HG03565 (cell line): ENCODE measurements around the gene RDH12.

Source experiments
- ATAC-seq: cut with Tn5 transposase; IDR thresholded peaks from one replicate; pipeline ENCODE4 v1.9.1; 2021; ENCODE audit warnings: mild to moderate bottlenecking, moderate library complexity; ENCODE audit not compliant: unreplicated experiment

RDH12 gene

DNA sequence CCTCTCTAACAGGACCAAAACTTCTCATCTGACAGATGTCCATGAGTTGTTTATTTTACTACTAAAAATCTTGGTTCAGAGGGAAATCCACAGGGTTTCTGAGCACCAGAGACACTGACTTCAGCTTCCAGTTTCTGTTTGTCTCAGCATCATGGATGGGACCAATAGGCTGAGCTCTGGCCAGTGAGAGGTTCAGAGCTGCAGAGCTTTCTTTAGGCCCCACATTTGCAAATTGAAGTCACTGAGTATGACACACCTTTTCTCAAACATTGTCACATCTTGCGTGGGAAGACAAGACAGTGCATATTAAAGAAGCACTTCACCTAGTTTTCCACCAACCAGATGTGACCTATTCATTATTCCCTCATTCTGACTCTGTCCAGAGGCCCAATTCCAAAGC, 45.2 kb downstream of the RDH12 start:
- no peak for ATAC-seq

DNA sequence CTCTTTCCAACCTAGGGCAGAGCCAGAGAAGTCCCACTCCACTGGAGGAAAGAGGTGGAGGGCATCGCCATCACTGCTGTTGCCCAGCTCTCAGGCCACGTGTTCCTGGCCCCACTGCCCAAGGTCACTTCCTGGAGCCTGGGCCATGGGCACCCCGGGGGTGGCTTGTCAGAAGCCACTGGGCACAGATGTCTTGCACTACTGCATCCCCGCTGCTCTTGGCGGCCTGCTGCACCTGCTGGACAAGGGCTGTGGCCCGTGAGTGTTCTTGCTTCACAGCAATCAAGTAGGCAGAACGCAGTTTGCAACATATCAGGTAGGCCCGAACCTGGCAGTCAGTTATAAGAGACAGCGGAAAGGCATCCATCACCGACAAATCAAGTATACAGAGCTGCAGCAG, 46.6 kb downstream of the RDH12 start:
- ATAC-seq = no peak

DNA sequence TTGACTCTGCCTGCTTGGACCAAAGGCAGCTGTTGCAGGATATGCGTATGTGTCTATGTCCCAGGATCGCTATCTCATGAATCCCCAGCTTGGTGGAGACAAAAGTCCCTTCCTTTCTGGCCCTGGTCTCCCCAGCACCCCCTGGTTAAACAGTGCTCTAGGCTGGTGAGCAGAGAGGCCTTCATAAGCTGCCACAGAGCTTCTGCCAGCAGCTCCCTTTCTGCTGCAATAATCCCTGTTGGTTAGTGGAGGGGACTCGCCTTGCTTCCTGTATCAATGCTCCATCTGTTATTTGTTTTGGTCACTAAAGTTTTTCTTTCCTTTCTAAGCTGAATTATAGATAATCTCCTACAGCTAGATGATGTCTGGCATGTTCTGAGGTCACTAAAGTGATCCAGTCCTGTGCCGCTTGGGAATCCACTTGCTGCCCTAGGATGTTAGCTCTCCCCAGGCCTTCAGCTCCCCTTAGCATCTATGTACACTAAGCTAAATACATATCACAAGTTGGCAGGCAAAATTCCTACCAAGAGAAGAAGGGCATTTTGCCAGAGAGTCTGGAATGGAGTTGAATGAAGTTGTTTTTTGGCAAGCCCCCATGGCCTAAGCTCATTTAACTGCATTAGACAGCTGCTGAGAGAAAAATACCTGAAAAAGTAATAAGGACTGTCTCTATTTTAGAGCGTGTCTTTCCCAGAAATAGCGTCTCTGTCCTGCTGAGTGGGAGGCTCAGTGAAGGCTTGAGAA, 47.8 kb downstream of the RDH12 start:
- no peak for ATAC-seq

DNA sequence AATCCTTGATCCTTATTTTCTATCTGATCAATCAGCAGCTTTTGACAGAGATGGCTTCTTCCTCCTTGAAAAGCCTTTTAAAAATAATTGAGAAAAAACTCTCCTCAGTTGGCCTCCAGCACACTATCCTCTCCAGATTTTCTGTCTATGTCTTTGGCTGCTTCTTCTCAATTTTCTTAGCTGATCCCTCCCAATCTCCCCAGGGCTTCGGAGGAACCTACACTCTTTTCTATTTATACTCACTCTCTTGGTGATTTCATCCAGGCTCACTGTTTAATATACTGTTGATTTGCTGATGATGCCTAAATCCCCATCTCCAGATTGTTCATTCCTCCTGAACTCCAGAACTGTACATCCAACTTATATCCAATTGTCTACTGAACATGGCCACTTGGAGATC, 54.8 kb downstream of the RDH12 start:
- no peak for ATAC-seq

DNA sequence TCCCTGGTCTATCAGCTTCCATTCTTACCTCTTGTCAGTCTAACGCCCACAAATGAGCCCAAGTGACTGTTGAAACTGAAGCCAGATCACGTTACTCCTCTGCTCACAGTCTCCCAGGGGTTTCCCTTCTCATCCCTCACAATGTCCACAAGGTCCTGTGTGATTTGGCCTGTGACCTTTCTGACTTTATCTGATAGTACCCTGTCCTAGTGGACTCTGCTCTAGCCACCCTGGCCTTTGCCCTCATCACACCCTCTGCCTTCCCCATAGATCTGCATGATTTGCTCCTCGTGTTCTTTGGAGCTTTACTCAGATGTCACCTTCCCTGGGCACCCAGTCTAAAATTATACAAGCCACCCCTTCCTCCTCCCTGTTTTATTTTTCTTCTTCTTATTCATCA, 55.5 kb downstream of the RDH12 start:
- ATAC-seq = no peak

DNA sequence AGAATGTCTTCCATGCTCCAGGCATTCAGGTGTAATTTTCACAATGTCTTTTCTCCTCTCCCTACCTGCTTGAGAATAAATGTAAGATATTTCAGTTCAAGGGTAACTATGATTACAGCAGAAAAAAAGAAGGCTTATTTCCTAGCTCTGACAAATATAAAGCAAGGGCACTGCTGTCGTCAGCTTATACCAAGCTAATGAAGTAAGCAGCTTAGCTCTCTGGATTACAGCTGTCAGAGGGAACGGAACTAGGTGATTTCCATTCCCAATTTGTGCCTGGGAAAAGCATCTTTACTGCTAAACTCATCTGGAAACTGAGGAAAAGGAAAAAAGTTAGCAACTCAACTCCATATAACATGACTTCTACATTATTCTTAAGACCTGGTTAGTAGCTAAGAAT, 58.2 kb downstream of the RDH12 start:
- ATAC-seq = no peak

DNA sequence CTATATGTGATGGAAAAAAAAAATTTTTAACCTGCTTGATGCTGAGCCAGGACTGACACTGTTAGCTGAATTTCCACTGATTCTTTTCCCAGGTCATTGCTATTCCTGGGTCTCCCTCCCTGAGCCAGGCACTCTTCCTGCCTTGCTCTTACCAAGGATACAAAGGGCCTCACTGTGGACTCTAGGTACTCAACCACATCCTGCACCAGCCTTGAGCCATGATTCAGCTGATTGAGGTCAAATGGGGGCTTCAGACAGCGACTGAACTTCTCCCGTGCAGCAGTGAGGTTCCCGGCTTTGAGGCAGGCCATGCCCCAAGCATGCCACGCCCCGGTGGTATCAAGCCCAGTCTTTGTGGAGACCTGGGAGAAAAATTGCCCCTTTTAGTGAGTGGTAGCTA, 60.4 kb downstream of the RDH12 start:
- ATAC-seq = no peak

DNA sequence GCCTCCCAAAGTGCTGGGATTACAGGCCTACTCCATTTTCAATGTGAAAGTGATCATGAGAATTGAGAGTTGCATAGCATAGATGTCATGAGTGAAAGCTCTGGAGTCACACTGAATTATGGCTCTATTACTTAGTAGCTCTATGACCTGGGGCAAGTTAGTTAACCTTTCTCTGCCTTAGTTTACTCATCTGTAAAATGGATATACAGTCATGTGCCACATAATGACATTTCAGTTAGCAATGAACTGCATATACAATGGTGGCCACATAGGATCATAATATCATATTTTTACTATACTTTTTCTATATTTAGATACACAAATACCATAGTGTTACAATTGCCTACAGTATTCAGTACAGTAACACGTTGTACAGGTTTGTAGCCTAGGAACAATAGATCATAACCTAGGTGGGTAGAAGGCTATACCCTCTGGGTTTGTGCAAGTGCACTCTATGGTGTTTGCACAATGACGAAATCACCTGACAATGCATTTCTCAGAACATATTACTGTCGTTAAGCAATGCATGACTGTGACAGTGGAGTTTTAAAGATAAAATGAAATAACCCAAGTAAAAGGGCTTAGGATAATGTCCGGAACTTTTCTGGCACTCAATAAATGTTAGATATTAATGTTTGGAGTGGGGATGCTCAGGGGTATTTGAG, 61.6 kb downstream of the RDH12 start:
- no peak for ATAC-seq

DNA sequence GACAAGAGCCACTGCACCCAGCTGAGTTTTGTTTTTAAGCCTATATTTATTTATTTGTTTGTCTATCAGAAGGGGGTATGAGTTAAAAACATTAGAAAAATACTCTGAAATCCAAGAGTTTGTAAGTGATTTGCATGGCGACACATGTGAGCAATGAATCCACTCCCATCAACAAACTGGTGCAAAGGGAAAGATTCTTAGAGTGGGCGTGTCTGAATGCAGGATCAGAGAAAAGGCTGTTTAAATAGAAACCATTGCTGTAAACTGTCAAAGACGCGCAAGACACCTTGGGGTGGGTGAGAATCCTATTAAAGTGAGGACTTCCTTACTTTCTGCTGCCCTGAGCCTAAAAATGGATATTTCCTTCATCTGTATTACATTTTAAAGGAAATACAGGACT, 62.8 kb downstream of the RDH12 start:
- ATAC-seq = no peak

DNA sequence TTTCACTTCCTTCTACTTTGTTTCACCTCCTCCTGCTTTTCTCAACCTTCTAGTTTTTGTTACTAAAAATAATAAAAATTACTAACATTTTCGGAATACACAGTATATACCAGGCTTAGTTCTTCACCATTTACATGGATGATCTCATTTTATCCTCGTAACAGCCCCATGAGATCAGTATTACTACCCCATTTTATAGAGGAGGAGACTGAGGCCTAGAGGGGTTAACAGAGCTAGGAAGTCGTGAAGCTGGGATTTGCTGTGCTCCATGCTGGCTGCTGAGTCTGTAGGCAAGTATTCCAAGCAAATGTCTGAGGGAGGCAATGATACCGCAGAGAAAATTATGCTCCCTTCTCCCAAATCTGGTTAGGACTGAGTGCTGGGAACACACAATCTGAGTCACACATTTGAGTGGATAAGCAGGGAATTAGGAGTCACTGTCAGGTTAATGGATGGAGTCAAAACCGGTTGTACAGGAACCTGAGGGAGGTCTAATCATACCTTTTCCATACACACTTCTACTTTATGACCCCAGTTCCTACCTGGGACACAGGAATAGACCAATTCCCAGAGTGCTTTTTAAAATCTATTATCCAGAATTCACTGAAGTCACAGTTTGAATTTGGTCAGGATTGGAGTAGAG, 63.6 kb downstream of the RDH12 start:
- ATAC-seq = no peak

DNA sequence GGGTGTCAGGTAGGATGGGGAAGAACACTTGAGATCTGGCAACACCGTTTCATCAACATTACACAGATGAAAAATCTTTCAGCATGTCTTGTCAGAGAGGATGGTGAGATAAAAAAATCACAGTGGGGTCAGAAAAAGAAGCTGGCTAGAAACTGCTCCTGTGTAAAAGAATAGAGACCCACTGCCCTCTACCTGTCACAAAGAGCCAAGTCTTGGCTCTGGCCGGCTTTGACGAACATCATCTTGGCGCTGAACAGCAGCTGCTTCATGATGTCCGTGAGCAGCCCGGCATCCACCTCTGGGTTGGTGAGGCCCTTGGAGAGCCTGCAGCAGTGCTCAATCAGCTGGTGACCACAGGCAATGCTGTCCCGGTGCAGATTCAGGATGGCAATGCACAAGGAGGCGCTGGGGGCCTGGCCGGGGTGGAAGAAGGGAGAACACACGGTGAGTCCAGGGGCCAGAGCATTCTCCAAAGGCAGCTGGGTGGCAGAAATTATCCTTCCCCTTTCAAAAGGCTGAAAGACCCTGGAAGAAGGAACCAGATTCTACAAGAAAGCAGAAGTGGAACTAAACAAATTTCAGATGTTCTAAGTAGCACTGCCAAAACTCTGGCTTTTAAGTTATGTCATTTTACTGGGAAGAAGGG, 64.5 kb downstream of the RDH12 start:
- no peak for ATAC-seq

DNA sequence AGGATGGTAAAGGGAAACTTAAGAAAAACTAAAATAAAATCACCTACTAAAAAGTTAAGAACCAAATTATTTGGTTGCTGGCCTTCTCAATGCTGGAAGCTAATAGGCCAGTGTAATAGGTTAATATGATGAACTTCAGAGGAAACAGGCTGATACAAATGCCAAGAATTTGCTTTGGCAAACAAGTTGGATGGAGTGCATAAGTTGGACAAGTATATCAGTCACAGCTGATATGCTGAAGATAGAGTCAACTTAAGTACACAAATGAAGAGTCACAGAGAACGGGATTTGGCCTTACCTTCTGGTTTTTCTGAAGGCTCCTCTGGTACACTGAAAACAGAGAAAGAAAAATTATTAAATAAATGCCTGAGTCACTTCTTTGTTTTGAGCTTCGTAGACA, 66.5 kb downstream of the RDH12 start:
- ATAC-seq = no peak

DNA sequence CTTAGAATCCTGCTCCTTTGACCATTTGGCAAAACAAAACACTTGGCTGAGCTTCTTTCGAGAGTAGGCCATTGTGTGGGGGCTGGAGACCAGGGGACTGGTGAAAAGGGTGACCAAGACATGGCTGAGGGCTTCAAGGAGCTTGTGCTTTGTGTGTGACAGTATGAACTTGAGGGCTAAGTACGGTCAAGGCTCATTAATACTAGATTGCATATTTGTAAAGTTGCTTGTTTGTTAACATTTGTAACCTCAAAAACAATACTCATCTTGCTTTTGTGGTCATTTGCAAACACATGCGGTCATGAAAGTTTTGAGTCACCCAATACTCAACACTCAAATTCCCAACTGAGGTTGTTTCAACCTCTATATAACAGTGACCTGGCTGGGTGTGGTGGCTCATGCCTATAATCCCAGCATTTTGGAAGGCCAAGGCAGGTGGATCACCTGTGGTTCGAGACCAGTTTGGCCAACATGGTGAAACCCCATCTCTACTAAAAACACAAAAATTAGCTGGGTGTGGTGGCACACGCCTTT, 72.2 kb downstream of the RDH12 start:
- no peak for ATAC-seq

DNA sequence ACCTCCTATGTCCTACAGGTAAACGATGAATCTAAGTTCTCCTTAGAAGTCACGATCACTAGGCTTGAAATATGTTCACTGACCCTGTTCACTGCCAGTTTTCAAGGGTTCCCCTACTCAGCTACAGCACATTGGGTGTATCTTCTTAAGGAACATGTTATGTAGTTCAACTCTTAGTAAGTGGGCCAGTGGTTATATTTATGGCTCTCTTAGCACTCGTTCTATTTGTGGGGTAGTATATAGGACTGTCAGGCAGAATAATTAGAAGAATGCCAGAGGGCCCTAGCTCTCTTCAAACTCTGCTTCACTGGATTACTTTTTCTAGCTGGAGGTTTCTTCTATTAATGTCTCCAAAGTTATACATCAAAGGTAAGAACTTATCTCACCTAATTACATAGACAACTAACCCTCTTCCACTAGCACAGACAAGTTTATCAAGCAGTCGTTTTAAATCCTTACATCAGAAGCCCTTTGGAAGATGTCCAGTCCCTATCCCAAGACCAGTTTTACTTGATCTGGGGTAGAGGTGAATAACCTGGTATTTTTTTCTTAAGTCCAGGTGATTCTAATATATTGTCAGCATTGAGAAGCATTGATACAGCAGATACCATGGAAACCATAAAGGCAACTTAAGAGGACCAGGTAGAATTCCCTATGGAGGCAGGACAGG, 75.1 kb downstream of the RDH12 start:
- no peak for ATAC-seq

DNA sequence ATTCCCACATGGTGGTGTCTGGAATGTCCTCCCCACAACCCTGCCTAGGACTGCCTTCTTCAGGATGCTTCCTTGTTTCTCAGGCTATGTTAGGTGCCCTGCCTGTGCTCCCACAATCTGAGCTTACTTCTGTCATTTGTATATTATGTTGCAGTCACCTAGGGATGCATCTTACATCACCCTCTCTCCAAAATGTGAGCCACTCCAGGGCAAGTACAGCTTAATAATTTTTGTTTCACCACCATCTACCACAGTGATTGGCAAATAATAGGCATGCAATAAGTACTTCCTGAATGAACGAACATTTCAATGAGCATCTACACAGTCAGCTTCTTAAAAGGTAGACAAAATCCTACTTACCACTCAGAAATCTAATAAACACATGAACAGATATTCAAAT, 77.1 kb downstream of the RDH12 start:
- ATAC-seq = no peak

DNA sequence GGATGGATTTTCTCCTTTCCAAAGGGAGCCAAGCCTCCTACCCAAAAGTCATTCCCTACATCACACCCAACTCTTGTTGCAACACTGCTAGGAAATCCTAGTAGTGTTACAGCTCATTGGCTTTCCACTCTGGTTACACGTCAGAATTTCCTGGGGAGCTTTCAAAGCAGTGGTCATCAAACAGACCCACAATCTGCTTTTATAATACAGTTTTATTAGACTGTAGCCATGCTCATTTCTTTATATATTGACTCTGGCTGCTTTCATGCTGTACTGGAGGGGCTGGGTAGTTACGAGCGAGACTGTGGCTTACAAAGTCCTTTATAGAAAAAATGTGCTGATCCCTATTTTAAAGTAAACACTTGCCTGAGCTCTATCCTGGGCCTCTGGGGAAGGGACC, 80.4 kb downstream of the RDH12 start:
- ATAC-seq = no peak
